ENCODE measurements around the gene WDR49. TPM values are rescaled to one million over a fixed set of nuclear protein-coding genes. Genes with fewer than 3 reads are reported as not detected.

Gene WDR49
- total RNA-seq, 1 experiment from 2014 or later = 1.2 TPM

- in situ Hi-C loops (cut with HindIII; ENCODE audit: low pct_unique_long_range_greater_than_20kb, low sequenced_read_pairs) = no loop called here
- DNase-seq (ENCODE audit: low read depth) = no peak
Observed at GRCh38 chr3:167453815-167454214, 199.9 kb downstream of the WDR49 start.

- in situ Hi-C loops (cut with HindIII; ENCODE audit: low pct_unique_long_range_greater_than_20kb, low sequenced_read_pairs) = no loop called here
- no peak for DNase-seq (ENCODE audit: low read depth)
Observed at GRCh38 chr3:167451282-167451681, 202.5 kb downstream of the WDR49 start.

- no peak for DNase-seq (ENCODE audit: low read depth)
- in situ Hi-C loops (cut with HindIII; ENCODE audit: low pct_unique_long_range_greater_than_20kb, low sequenced_read_pairs) = no loop called here
Observed at GRCh38 chr3:167450675-167451074, 203.1 kb downstream of the WDR49 start.

GRCh38 chr3:167450195-167450594 is 203.5 kb downstream of the WDR49 start:
- no peak for DNase-seq (ENCODE audit: low read depth)
- in situ Hi-C loops (cut with HindIII; ENCODE audit: low pct_unique_long_range_greater_than_20kb, low sequenced_read_pairs) = no loop called here

- no peak for DNase-seq (ENCODE audit: low read depth)
- in situ Hi-C loops (cut with HindIII; ENCODE audit: low pct_unique_long_range_greater_than_20kb, low sequenced_read_pairs) = no loop called here
Observed at GRCh38 chr3:167445491-167445890, 208.3 kb downstream of the WDR49 start.

GRCh38 chr3:167441256-167441655 is 212.5 kb downstream of the WDR49 start:
- in situ Hi-C loops (cut with HindIII; ENCODE audit: low pct_unique_long_range_greater_than_20kb, low sequenced_read_pairs) = no loop called here
- no peak for DNase-seq (ENCODE audit: low read depth)

GRCh38 chr3:167437428-167438139 is 216.2 kb downstream of the WDR49 start:
- no peak for DNase-seq (ENCODE audit: low read depth)
- in situ Hi-C loops (cut with HindIII; ENCODE audit: low pct_unique_long_range_greater_than_20kb, low sequenced_read_pairs) = no loop called here

Other genes starting within 250 kb of the WDR49 start
- 1.8 TPM in 1 of 2 replicates, not detected in the other for gene SERPINI2, start 179.9 kb downstream of the WDR49 start, total RNA-seq (2014; rRNA removed; shearing (Covaris generic); ENCODE audit: low replicate concordance)
- gene PDCD10, start 81.0 kb upstream of the WDR49 start, total RNA-seq (2014; rRNA removed; shearing (Covaris generic); ENCODE audit: low replicate concordance) = 86.4 and 87.7 TPM in 2 replicates
- 0.51 and 2.5 TPM in 2 replicates for gene SERPINI1, start 81.8 kb upstream of the WDR49 start, total RNA-seq (2014; rRNA removed; shearing (Covaris generic); ENCODE audit: low replicate concordance)